Left hindlimb (tissue), 1 donor: ENCODE measurements around the gene PRAMEF17.
"Not testable (repeated sequence)": the region's sequence is repeated elsewhere in the genome, so short reads cannot be mapped to it uniquely, and the experiment has no call there.

Experiments
- DNase-seq: peaks from one replicate; pipeline ENCODE4 v3.0.0-alpha.2; 2018

The PRAMEF17 gene, protein sequence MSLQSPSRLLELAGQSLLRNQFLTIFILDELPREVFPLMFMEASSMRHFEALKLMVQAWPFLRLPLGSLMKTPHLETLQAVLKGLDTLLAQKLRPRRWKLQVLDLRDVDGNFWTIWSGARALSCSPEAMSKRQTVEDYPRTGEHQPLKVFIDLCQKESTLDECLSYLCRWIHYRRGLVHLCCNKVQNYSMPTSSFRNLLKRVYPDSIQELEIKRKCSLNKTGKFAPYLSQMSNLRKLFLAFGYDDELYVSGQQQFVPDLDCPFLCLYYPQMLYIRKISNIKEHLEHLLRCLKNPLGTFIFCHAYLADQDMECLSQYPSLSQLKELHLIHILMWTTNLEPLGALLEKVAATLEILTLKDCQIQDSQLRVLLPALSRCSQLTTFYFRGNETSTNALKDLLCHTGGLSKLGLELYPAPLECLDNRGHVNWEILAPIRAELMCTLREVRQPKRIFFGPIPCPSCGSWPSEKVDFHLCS

DNA sequence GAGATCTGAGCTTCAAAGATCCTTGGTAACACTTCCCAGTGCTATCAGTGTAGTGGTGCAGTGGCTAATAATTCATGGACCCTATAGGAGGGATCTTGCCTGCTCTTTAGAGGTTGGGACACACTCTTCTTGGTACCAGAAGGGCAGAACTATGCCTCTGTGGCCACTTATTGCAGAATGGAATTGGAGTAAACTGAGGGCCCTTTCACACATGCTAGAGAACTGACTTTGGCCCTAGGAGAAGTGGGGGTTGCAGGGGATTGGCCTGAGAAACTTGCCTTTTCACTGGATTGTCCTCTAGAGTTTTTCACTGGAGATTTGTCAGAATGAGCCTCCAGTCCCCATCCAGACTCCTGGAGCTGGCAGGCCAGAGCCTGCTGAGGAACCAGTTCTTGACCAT is at the start of gene PRAMEF17:
PRAMEF17 (plus strand) TSS at position 301 of the 400 bp plus-strand sequence; CDS start at position 327, 26 bp downstream.
- DNase-seq, result not testable (repeated sequence)

DNA sequence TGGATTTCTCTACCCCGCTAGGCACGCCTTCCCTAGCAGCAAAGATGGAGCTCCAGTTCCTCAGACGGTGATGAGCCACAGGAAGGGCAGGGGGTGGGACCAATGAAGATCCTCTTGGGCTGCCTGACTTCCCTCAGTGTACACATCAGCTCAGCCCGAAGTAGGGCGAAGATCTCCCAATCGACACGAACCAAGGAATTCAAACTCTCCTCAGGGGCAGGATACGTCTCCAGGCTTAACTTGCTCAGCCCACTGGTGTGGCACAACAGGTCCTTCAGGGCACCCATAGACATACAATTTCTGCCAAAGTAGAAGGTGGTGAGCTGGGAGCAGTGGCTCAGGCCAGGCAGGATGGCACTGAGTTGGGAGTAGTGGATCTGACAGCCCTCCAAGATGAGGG is 46.9 kb upstream of the PRAMEF17 start:
- not testable (repeated sequence) for DNase-seq

DNA sequence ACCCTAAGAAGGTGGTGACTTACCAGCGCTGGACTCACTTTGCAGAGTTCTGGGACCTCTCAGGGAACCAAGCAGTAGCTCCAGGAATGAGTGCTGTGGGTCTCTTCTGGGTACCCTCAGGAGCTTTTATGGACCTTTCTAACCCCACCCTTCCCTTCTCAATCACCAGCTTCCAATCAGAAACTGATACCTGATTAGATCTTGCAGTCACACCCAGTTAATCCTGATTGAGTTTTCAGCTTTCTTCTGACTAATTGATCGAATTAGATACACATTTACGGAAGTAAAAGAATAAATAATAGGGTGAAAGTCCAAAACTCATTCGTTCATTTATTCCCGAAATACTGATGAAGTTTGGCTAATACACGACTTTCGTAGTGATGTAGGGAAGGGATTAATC is 42.4 kb upstream of the PRAMEF17 start, which contains the start of gene PRAMEF14:
PRAMEF14 (minus strand) TSS at position 101 of the 400 bp plus-strand sequence. CDS start 1,820 bp downstream, outside the sequence.
- not testable (repeated sequence) for DNase-seq

DNA sequence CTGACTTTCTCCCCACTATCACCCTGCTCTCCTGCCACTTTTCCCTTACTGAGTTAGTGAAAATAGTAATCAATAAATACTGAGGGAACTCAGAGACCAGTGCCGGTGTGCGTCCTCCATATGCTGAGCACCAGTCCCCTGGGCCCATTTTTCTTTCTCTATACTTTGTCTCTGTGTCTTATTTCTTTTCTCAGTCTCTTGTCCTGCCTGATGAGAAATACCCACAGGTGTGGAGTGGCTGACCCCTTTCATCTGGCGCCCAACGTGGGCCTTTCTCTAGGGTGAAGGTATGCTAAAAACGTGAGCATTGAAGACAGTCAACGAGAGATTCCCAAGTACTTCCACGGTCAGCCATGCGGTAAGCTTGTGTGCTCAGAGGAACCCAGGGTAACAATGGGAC is 36.0 kb upstream of the PRAMEF17 start:
- not testable (repeated sequence) for DNase-seq

DNA sequence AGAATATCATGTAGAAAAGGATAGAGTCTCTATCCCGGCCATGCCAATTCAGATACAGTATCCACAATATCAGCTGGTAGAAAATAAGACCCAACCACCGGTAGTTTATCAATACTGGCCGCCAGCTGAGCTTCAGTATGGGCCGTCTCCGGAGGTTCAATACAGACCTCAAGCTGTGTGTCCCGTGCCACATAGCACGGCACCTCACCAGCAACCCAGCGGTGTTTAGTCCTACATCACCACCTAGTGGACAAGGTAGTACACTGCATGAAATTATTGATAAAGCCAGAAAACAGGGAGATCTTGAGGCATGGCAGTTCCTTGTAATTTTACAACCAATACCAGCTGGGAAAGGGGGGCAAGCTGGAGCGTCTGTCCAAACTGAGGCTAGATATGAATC is 35.0 kb upstream of the PRAMEF17 start:
- DNase-seq, result not testable (repeated sequence)

DNA sequence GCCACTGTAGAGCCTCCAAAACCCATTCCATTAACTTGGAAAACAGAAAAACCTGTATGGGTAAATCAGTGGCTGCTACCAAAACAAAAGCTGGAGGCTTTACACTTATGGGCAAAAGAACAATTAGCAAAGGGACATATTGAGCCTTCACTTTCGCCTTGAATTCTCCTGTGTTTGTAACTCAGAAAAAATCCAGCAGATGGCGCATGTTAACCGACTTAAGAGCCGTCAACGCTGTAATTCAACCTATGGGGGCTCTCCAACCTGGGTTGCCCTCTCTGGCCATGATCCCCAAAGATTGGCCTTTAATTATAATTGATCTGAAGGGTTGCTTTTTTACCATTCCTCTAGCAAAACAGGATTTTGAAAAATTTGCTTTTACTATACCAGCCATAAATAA is 32.7 kb upstream of the PRAMEF17 start:
- DNase-seq, result not testable (repeated sequence)

DNA sequence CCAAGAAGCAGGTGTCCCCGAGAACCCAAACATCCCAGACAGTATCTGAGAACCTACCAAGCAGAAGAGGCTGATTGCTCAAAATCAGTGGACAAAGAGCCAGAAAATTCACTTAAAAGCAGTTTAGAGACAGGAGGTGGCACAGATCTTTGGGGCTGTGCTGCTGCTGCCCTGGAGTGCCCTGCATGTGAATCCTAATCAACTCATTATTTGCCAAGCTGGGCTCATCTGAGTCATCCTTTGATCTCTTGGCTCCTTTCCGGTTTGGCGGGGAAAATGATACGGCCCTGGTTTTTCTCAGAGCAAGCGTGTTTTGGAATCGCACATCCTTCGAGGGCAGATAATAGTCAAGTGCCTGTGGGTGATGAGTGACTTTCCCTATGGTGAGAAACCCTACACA is 27.1 kb upstream of the PRAMEF17 start:
- DNase-seq, result not testable (repeated sequence)

DNA sequence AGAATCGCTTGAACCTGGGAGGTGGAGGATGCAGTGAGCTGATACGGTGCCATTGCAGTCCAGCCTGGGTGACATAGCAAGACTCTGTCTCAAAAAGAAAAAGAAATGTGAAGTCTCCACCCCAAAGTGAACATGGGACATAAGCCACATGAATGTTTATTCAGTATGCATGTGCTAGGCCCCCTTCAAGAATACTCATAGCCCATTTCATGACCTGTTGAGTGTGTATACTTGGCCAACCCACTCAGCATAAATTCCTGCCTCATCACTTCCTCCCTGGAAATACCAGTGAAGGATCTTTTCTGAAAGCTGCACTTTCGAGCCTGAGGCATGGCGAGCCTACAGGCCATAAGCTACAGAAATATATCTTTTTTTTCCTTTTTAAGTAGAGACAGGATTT is 24.5 kb upstream of the PRAMEF17 start:
- not testable (repeated sequence) for DNase-seq

DNA sequence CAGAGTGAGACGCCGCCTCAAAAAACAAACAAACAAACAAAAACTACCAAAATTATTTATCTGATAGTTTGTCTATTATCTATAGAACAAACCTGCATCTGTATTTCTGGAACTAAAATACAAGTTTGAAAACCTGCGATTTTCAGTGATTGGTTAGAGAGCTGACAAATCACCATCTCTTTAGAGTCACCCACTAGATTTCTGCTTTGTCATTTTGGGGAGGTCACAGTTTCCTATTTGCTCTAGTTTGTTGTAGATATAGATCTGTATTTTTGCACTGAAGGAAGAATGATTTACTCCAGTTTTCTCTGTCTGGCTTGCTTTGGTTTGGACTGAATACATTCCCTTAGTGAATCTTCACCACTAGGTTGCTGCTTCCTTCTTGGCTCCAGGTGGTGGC is 22.9 kb upstream of the PRAMEF17 start:
- DNase-seq, result not testable (repeated sequence)

DNA sequence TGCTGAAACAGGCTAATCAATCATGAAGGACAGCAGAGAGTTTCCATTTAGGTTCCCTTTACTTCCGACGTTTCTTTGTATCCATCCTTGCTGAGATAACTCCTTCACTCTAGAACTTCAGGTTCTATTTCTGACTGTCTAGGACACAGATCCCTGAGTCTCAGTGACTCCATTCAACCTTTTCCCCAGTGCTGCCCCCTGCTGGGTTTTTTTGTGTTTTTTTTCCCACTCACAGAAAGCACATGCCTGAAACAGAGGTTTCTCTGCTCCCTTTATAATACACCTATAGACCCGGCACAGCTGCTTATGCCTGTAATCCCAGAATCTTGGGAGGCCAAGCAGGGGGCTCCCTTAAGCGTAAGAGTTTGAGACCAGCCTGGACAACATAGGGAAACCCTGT is 20.9 kb upstream of the PRAMEF17 start:
- DNase-seq, result not testable (repeated sequence)

DNA sequence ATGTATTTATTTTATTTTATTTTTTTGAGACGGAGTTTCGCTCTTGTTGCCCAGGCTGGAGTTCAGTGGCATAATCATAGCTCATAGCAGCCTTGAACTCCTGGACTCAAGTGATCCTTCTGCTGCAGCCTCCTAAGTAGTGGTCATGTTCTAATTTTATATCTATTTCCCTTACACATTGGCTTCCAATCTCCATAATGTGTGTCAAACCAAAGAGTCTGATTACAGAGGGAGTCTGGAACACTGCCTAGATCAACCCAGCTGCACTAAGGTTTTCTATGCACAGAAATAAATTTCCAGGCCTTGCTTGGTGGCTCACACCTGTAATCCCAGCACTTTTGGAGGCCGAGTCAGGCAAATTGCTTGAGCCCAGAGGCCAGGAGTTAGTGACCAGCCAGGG is 10.4 kb upstream of the PRAMEF17 start:
- DNase-seq, result not testable (repeated sequence)

DNA sequence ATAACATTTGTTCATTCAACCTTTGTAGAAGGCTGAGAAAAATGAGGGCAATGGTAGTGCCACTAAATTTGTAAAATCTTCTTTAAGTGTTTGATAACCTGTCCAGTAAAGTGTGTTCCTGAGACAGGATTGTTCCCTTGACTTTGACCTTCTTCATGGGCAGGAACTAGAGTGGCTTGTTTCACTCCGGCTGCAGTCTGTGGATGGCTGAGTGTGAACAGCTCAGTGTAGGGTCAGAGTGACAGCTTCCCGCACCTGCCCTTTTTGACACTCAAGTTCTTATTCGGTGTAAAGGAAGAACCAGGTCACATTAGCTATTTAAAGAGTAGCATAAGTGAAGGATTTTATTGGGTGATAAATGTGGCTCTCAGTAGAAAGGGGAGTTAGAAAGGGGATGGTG is 9.1 kb upstream of the PRAMEF17 start:
- not testable (repeated sequence) for DNase-seq

DNA sequence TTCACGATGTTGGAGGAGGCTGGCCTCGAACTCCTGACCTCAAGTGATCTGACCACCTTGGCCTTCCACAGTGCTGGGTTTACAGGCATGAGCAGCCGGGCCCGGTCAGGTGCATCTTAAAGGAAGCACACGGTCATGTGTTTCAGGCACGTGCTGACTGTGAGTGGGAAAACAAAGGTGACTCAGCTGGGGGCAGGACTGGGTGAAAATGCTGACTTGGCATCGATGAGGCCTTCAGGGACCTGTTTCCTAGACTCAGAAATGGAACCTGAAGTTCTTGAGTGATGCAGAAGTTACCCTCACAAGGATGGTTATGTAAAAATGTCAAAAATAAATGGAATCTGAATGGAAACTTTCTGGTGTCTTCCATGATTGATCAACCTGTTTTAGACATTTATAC is 3.6 kb downstream of the PRAMEF17 start:
- not testable (repeated sequence) for DNase-seq

DNA sequence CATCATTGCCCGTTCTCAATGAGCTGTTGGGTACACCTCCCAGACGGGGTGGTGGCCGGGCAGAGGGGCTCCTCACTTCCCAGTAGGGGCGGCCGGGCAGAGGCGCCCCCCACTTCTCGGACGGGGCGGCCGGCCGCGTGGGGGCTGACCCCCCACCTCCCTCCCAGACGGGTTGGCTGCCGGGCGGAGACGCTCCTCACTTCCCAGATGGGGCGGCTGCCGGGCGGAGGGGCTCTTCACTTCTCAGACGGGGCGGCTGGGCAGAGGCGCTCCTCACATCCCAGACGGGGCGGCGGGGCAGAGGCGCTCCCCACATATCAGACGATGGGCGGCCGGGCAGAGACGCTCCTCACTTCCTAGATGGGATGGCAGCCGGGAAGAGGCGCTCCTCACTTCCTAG is 5.3 kb downstream of the PRAMEF17 start:
- not testable (repeated sequence) for DNase-seq

DNA sequence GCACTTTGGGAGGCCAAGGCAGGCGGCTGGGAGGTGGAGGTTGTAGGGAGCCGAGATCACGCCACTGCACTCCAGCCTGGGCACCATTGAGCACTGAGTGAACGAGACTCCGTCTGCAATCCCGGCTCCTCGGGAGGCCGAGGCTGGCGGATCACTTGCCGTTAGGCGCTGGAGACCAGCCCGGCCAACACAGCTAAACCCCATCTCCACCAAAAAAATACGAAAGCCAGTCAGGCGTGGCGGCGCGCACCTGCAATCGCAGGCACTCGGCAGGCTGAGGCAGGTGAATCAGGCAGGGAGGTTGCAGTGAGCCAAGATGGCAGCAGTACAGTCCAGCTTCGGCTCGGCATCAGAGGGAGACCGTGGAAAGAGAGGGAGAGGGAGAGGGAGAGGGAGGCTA is 5.9 kb downstream of the PRAMEF17 start:
- DNase-seq, result not testable (repeated sequence)

DNA sequence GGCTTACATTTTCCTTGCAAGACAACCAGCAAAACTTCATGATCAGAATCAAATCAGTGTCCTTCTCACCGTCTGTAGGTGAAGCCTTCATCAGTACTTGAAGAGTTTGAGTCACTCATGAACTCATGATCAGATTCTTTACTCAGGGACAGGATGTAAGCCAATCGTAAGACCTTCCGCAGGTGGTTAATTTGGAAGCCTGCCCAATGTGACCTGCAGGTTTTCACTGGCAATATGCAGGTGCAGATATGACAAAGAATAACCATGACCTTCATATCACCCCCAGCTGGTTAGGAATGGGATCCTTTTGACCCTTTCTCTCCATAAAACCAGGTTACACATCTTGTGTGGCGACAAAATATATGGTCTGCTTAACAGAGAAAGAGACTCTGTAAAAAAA is 18.4 kb downstream of the PRAMEF17 start:
- DNase-seq, result no peak

DNA sequence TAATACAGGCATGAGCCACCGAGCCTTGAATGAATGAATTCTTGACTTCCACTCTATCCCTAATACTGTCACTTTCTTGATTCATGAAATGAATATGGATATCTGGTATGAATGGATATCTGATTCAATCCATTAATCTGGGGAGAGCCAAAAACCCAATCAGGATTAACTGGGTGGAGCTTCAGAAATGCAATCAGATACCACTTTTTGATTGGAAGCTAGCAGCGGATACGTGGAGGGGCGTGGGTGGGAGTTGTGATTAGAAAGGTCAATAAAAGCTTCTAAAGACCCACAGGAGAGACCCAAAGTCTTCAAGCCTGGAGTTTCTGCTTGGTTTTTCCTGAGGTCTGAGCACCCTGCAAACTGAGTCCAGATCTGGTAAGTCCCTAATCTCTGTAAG is 20.7 kb downstream of the PRAMEF17 start, which contains the start of gene PRAMEF20:
PRAMEF20 (plus strand) TSS at position 301 of the 400 bp plus-strand sequence. CDS start 5,905 bp downstream, outside the sequence.
- DNase-seq, result not testable (repeated sequence)

DNA sequence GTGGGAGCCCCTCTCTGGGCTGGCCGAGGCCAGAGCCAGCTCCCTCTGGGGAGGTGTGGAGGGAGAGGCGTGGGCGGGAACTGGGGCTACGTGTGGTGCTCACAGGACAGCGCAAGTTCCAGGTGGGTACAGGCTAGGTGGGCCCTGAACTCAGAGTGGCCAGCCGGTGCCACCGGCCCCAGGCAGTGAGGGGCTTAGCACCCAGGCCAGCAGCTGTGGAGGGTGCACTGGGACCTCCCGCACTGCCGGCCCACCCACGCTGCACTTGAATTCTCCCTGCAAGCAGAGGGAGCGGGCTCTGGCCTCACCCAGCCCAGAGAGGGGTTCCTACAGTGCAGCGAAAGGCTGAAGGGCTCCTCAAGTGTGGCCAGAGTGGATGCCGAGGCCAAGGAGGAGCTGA is 41.1 kb downstream of the PRAMEF17 start:
- DNase-seq, result no peak

DNA sequence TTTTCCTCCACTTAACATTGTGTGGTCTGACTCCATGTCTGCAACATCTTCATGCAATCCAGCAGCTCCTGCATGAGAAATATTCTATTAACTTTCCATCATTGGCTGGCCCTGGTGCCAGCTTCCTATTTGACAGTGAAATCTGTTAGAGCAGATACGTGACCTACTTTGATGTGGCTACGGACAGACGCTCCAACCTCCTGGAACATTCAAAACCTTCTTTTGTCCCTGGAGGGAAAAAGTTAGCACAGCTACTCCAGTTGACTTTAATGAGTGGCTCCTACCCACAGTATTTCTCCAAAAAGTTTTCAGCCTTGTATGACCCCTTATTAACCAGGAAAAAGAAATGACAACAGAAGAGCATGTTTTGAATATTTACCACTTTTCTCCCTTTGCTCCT is 42.8 kb downstream of the PRAMEF17 start:
- DNase-seq, result no peak

DNA sequence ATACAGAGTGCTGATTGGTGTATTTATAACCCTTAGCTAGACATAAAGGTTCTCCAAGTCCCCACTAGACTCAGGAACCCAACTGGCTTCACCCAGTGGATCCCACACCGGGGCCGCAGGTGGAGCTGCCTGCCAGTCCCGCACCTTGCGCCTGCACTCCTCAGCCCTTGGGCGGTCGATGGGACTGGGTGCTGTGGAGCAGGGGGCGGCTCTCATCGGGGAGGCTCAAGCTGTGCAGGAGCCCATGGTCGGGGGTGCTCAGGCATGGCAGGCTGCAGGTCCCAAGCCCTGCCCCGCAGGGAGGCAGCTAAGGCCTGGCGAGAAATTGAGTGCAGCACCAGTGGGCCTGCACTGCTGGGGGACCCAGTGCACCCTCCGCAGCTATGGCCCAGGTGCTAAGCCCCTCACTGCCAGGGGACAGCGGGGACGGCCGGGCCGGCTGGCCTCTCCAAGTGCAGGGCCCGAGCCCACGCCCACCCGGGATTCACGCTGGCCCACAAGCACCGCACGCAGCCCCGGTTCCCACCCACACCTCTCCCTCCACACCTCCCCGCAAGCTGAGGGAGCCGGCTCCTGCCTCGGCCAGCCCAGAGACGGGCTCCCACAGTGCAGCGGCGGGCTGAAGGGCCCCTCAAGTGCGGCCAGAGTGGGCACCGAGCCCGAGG is 44.4 kb downstream of the PRAMEF17 start:
- not testable (repeated sequence) for DNase-seq

DNA sequence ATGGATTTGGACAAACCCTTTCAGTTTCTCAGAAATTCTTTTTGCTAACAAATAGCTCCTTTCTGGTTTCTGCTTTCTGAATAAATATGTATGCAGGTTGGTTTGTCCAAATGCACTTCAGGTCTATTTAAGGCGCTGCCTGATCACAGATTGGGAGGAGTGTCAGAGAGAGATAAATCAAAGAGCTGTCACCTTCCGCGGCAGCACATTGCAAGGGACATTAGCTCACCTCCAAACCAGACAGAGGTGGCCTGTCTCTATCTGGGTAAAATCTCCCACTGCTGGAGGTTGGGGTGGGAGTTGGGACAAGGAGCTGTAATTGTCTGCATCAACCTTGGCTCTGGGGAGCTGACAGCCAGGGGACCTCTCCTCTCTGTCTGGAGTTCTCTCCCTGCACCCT is 46.0 kb downstream of the PRAMEF17 start:
- DNase-seq, result no peak

DNA sequence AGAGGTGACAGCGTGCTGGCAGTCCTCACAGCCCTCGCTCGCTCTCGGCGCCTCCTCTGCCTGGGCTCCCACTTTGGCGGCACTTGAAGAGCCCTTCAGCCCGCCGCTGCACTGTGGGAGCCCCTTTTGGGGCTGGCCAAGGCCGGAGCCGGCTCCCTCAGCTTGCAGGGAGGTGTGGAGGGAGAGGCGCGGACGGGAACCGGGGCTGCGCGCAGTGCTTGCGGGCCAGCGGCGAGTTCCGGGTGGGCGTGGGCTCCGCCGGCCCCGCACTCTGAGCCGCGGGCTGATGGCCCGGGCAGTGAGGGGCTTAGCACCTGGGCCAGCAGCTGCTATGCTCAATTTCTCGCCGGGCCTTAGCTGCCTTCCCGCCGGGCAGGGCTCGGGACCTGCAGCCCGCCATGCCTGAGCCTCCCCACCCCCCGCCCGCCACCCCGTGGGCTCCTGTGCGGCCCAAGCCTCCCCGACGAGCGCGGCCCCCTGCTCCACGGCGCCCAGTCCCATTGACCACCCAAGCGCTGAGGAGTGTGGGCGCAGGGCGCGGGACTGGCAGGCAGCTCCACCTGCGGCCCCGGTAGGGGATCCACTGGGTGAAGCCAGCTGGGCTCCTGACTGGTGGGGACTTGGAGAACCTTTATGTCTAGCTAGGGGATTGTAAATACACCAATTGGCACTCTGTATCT is 49.8 kb downstream of the PRAMEF17 start:
- DNase-seq, result not testable (repeated sequence)
